ENCODE measurements around the gene USH1C.

DNA sequence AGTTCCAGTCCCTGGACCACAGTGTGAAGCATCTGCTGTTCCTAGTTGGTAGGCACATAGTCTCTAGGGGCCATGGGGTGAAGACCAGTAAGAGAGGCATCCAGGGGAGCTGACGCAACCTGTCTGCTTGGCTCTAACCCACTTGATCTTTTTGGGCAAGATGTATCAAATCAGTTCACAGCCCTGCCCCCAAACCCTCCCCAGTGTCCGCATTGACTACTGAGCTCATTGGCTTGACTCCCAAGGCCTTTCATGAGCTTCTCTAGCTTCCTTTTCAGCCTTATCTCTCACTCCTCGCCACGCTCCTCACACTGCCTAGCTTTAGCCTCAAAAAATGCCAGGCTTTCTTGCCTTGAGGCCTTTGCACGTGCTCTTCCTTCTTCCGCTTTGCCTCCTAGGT, 37.9 kb downstream of the USH1C start:
- TF ChIP-seq GLIS3 (CRISPR knock-in tag; IDR thresholded peaks at IDR 0.05) (no peak), CSDC2 (CRISPR knock-in tag; IDR thresholded peaks at IDR 0.05) (no peak), ARNTL (CRISPR knock-in tag; IDR thresholded peaks at IDR 0.05; ENCODE audit: borderline replicate concordance, low read depth) (no peak), SNAI2 (CRISPR knock-in tag; IDR thresholded peaks at IDR 0.05) (no peak), CREB5 (CRISPR knock-in tag; IDR thresholded peaks at IDR 0.05; ENCODE audit: low read depth) (no peak), PATZ1 (CRISPR knock-in tag; IDR thresholded peaks at IDR 0.05; ENCODE audit: borderline replicate concordance) (no peak), OSR1 (CRISPR knock-in tag; IDR thresholded peaks at IDR 0.05) (no peak), TOX (CRISPR knock-in tag; IDR thresholded peaks at IDR 0.05; ENCODE audit: borderline replicate concordance) (no peak), CSRNP3 (CRISPR knock-in tag; IDR thresholded peaks at IDR 0.05) (no peak), ZNF70 (CRISPR knock-in tag; IDR thresholded peaks at IDR 0.05) (no peak), ISL1 (CRISPR knock-in tag; IDR thresholded peaks at IDR 0.05) (no peak), BACH2 (CRISPR knock-in tag; IDR thresholded peaks at IDR 0.05; ENCODE audit: borderline replicate concordance) (no peak), RARB (CRISPR knock-in tag; IDR thresholded peaks at IDR 0.05) (no peak)

Measured in SK-N-SH treated with all-trans-retinoic acid at 6 μM for 48 hours (cell line).